Nephron (organoid): ENCODE data around the gene GLUD1.
"Not testable (repeated sequence)": the region's sequence is repeated elsewhere in the genome, so short reads cannot be mapped to it uniquely, and the experiment has no call there.

ENCODE experiments used
- H3K27ac Mint-ChIP-seq, 3 experiments: 2 replicates each; pipeline ENCODE4 v1.8.0; 2020; ENCODE audit warnings: mixed read lengths in 3 of 3, mild to moderate bottlenecking in 2 of 3, moderate library complexity in 1 of 3
- H3K27me3 Mint-ChIP-seq: 2 replicates; pipeline ENCODE4 v1.8.0; 2021; ENCODE audit warnings: low read depth, mild to moderate bottlenecking, moderate library complexity, mixed read lengths
- H3K36me3 Mint-ChIP-seq: 2 replicates; pipeline ENCODE4 v1.8.0; 2020; ENCODE audit warnings: low read depth, mixed read lengths
- H3K4me1 Mint-ChIP-seq: 2 replicates; pipeline ENCODE4 v1.8.0; 2020; ENCODE audit warnings: mixed read lengths
- H3K4me3 Mint-ChIP-seq, 3 experiments: 2 replicates each; pipeline ENCODE4 v1.8.0; 2020; ENCODE audit warnings: mild to moderate bottlenecking in 3 of 3, mixed read lengths in 3 of 3, moderate library complexity in 2 of 3
- H3K9me3 Mint-ChIP-seq: 2 replicates; pipeline ENCODE4 v1.8.0; 2020; ENCODE audit warnings: mixed read lengths
- TF ChIP-seq, protein P1 (sequence below), 3 experiments: fragments of 200-600 bp; sonication (generic); IDR thresholded peaks; one replicate each; pipeline ENCODE4 v1.5.0; 2021; ENCODE audit warnings: antibody characterized with exemption in 3 of 3; ENCODE audit not compliant: unreplicated experiment in 3 of 3

GLUD1 gene

GRCh38 chr10:87053577-87054181 lies 41.0 kb downstream of the GLUD1 start:
- Mint-ChIP-seq H3K27ac (no peak overlapping the region), H3K4me1 (no peaks in the 10 kb centered on the region), H3K4me3 (no peak overlapping the region), H3K27me3 (no peaks in the 10 kb centered on the region), H3K9me3 (no peaks in the 10 kb centered on the region), H3K36me3 (peaks cover 49% of the 10 kb centered on the region)
- TF ChIP-seq, protein P1, sequence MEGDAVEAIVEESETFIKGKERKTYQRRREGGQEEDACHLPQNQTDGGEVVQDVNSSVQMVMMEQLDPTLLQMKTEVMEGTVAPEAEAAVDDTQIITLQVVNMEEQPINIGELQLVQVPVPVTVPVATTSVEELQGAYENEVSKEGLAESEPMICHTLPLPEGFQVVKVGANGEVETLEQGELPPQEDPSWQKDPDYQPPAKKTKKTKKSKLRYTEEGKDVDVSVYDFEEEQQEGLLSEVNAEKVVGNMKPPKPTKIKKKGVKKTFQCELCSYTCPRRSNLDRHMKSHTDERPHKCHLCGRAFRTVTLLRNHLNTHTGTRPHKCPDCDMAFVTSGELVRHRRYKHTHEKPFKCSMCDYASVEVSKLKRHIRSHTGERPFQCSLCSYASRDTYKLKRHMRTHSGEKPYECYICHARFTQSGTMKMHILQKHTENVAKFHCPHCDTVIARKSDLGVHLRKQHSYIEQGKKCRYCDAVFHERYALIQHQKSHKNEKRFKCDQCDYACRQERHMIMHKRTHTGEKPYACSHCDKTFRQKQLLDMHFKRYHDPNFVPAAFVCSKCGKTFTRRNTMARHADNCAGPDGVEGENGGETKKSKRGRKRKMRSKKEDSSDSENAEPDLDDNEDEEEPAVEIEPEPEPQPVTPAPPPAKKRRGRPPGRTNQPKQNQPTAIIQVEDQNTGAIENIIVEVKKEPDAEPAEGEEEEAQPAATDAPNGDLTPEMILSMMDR (IDR thresholded peaks at IDR 0.05; ENCODE audit: unreplicated experiment in 3 of 3): no peak

- no peaks in the 10 kb centered on the region for H3K27me3 Mint-ChIP-seq
- no peaks in the 10 kb centered on the region for H3K4me1 Mint-ChIP-seq
- H3K27ac Mint-ChIP-seq: no peak overlapping the region
- TF ChIP-seq, protein P1 (IDR thresholded peaks at IDR 0.05; ENCODE audit: unreplicated experiment in 3 of 3): no peak
- no peaks in the 10 kb centered on the region for H3K9me3 Mint-ChIP-seq
- peaks cover 45% of the 10 kb centered on the region for H3K36me3 Mint-ChIP-seq
- H3K4me3 Mint-ChIP-seq: no peak overlapping the region
These were observed 41.5 kb downstream of the GLUD1 start for GRCh38 chr10:87053111-87053510.

DNA sequence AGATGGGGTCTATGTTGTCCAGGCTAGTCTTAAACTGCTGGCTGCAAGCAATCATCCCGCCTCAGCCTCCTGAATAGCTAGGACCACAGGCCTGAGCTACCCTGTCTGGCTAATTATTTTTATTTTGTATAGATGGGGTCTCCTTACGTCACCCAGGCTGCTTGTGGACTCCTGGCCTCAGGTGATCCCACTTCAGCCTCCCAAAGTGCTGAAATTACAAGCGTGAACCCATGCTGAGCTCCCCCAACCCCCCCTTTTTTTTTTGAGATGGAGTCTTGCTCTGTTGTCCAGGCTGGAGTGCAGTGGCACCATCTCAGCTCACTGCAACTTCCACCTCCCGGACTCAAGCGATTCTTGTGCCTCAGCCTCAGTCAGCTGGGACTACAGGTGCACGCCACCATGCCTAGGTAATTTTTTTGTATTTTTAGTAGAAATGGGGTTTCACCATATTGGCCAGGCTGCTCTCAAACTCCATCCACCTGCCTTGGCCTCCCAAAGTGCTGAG lies 49.2 kb downstream of the GLUD1 start:
- peaks cover 29% of the 10 kb centered on the region for H3K36me3 Mint-ChIP-seq
- TF ChIP-seq, protein P1 (IDR thresholded peaks at IDR 0.05; ENCODE audit: unreplicated experiment in 3 of 3): no peak
- H3K4me3 Mint-ChIP-seq: no peak overlapping the region
- no peaks in the 10 kb centered on the region for H3K9me3 Mint-ChIP-seq
- no peaks in the 10 kb centered on the region for H3K4me1 Mint-ChIP-seq
- no peak overlapping the region for H3K27ac Mint-ChIP-seq
- no peaks in the 10 kb centered on the region for H3K27me3 Mint-ChIP-seq

- not testable (repeated sequence) for H3K27me3 Mint-ChIP-seq, H3K9me3 Mint-ChIP-seq, H3K27ac Mint-ChIP-seq, H3K4me1 Mint-ChIP-seq, H3K4me3 Mint-ChIP-seq
- peaks cover 17% of the 10 kb centered on the region for H3K36me3 Mint-ChIP-seq
These were observed 51.1 kb downstream of the GLUD1 start for GRCh38 chr10:87043579-87043978.

GRCh38 chr10:87038786-87039185 lies 55.9 kb downstream of the GLUD1 start:
- no peaks in the 10 kb centered on the region for H3K36me3 Mint-ChIP-seq
- peaks cover 3% of the 10 kb centered on the region for H3K27me3 Mint-ChIP-seq
- TF ChIP-seq, protein P1 (IDR thresholded peaks at IDR 0.05; ENCODE audit: unreplicated experiment in 3 of 3): no peak
- H3K27ac Mint-ChIP-seq: no peak overlapping the region
- H3K4me1 Mint-ChIP-seq: no peaks in the 10 kb centered on the region
- H3K9me3 Mint-ChIP-seq: peaks cover 5% of the 10 kb centered on the region
- H3K4me3 Mint-ChIP-seq: no peak overlapping the region

DNA sequence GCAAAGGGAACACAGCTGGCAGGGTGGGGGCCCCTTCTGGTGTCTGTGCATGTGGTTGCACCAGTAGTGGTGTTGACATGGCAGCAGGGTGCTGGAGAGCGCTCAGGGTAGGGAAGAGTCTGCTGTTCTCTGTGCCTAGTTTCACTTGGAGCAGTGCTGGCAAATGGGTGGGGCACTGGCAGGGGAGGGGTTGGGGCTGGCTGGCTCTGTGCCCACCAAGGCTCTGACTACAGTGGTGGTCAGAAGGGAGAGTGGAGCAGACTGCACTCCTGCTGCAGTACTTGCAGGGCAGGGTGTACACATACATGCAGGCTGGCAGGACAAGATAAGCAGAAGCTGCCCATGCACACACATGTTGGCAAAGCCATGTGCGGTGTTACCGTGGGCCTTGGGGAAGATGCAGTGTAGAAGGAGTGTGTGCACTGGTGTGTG lies 56.3 kb downstream of the GLUD1 start:
- Mint-ChIP-seq H3K9me3 (peaks cover 5% of the 10 kb centered on the region), H3K4me1 (no peaks in the 10 kb centered on the region), H3K4me3 (no peak overlapping the region), H3K27me3 (peaks cover 3% of the 10 kb centered on the region), H3K27ac (no peak overlapping the region), H3K36me3 (no peaks in the 10 kb centered on the region)
- TF ChIP-seq, protein P1 (IDR thresholded peaks at IDR 0.05; ENCODE audit: unreplicated experiment in 3 of 3): no peak
